GM23338 (cell line): ENCODE data around the gene ATG9B. TPM values are rescaled to one million over a fixed set of nuclear protein-coding genes. Genes with fewer than 3 reads are reported as not detected.
A peak's percentile ranks its signal among the peaks of the same experiment; 100 is the strongest.

Source experiments
- ATAC-seq: fragments of 200-7000 bp; cut with Tn5 transposase; 3 replicates; pipeline ENCODE4 v1.9.1; 2020
- DNase-seq: peaks from one replicate; pipeline ENCODE4 v3.0.0-alpha.2; 2015; ENCODE audit warnings: low spot score
- H2AFZ ChIP-seq: fragments of 200-600 bp; sonication (generic); 2 replicates; pipeline ENCODE4 v1.8.0; 2016; ENCODE audit warnings: antibody characterized with exemption, mild to moderate bottlenecking, moderate library complexity
- H3F3A ChIP-seq: fragments of 200-600 bp; sonication (generic); replicated peaks from 2 replicates; pipeline ENCODE4 v1.8.0; 2017; ENCODE audit warnings: antibody characterized with exemption, mixed run types, low read depth
- H3K27ac ChIP-seq: fragments of 200-600 bp; sonication (generic); 2 replicates; pipeline ENCODE4 v1.6.1; 2016; ENCODE audit warnings: low read depth
- H3K27me3 ChIP-seq: fragments of 200-600 bp; sonication (generic); 2 replicates; pipeline ENCODE4 v1.8.0; 2016; ENCODE audit warnings: mild to moderate bottlenecking, mixed run types, moderate library complexity; ENCODE audit not compliant: insufficient read depth
- H3K36me3 ChIP-seq: fragments of 200-600 bp; sonication (generic); 2 replicates; pipeline ENCODE4 v1.8.0; 2016; ENCODE audit warnings: mild to moderate bottlenecking; ENCODE audit not compliant: insufficient read depth
- H3K4me1 ChIP-seq: fragments of 200-600 bp; sonication (generic); 2 replicates; pipeline ENCODE4 v1.8.0; 2016; ENCODE audit warnings: mild to moderate bottlenecking, moderate library complexity; ENCODE audit not compliant: insufficient read depth
- H3K4me2 ChIP-seq: fragments of 200-600 bp; sonication (generic); 2 replicates; pipeline ENCODE4 v1.7.1; 2017; ENCODE audit warnings: mixed run types
- H3K4me3 ChIP-seq: fragments of 200-600 bp; sonication (generic); 2 replicates; pipeline ENCODE4 v1.6.1; 2016; ENCODE audit warnings: mixed run types
- H3K79me2 ChIP-seq: fragments of 200-600 bp; sonication (generic); replicated peaks from 2 replicates; pipeline ENCODE4 v1.8.0; 2017; ENCODE audit warnings: mild to moderate bottlenecking; ENCODE audit not compliant: insufficient read depth
- H3K9me2 ChIP-seq: fragments of 200-600 bp; sonication (generic); 2 replicates; pipeline ENCODE4 v1.8.0; 2017; ENCODE audit not compliant: insufficient read depth
- H4K20me1 ChIP-seq: fragments of 200-600 bp; sonication (generic); replicated peaks from 2 replicates; pipeline ENCODE4 v1.8.0; 2017; ENCODE audit warnings: mild to moderate bottlenecking; ENCODE audit not compliant: insufficient read depth
- H3K27ac Mint-ChIP-seq: 2 replicates; pipeline ENCODE4 v1.8.0; 2020; ENCODE audit warnings: inconsistent platforms, mild to moderate bottlenecking, moderate library complexity, mixed read lengths
- H3K27me3 Mint-ChIP-seq: 3 replicates; pipeline ENCODE4 v1.8.0; 2022; ENCODE audit warnings: low read depth, mild to moderate bottlenecking, moderate library complexity, mixed read lengths, inconsistent platforms; ENCODE audit not compliant: insufficient read depth, poor library complexity
- H3K36me3 Mint-ChIP-seq: 3 replicates; pipeline ENCODE4 v1.8.0; 2021; ENCODE audit warnings: low read depth, mild to moderate bottlenecking, inconsistent platforms, moderate library complexity, mixed read lengths
- H3K4me1 Mint-ChIP-seq: 3 replicates; pipeline ENCODE4 v1.8.0; 2020; ENCODE audit warnings: mild to moderate bottlenecking, inconsistent platforms, mixed read lengths
- H3K4me3 Mint-ChIP-seq: 3 replicates; pipeline ENCODE4 v1.8.0; 2021; ENCODE audit warnings: moderate library complexity, mild to moderate bottlenecking, inconsistent platforms, mixed read lengths
- H3K9me3 Mint-ChIP-seq: 3 replicates; pipeline ENCODE4 v1.8.0; 2020; ENCODE audit warnings: moderate library complexity, mild to moderate bottlenecking, inconsistent platforms, mixed read lengths
- CTCF ChIP-seq, 2 experiments: fragments of 200-600 bp in 1 of 2; sonication (generic) in 1 of 2; conservative IDR thresholded peaks; 2 replicates each; pipeline versions ENCODE4 v1.5.1 to v1.6.1; 2016 to 2017; ENCODE audit warnings: antibody characterized with exemption in 2 of 2, low read depth in 2 of 2, mild to moderate bottlenecking in 2 of 2, moderate library complexity in 1 of 2
- ETS1 ChIP-seq: IDR thresholded peaks from 2 replicates; pipeline ENCODE4 v1.6.1; 2016; ENCODE audit warnings: antibody characterized with exemption
- EZH2 ChIP-seq: fragments of 200-600 bp; sonication (generic); IDR thresholded peaks from one replicate; pipeline ENCODE4 v1.8.0; 2017; ENCODE audit warnings: antibody characterized with exemption, mild to moderate bottlenecking, low read depth; ENCODE audit not compliant: unreplicated experiment
- EZH2phosphoT487 ChIP-seq: fragments of 200-600 bp; sonication (generic); IDR thresholded peaks from one replicate; pipeline ENCODE4 v1.8.1; 2018; ENCODE audit warnings: antibody characterized with exemption; ENCODE audit not compliant: unreplicated experiment
- POLR2AphosphoS5 ChIP-seq: IDR thresholded peaks from 2 replicates; pipeline ENCODE4 v1.6.1; 2016; ENCODE audit warnings: antibody characterized with exemption, low read depth
- REST ChIP-seq: IDR thresholded peaks from one replicate; pipeline ENCODE4 v1.6.1; 2018; ENCODE audit warnings: antibody characterized with exemption; ENCODE audit not compliant: unreplicated experiment
- ZNF114 ChIP-seq: fragments of 250-450 bp; sonication (Bioruptor Pico); IDR thresholded peaks from 2 replicates; pipeline ENCODE4 v1.5.0; 2020; ENCODE audit warnings: mild to moderate bottlenecking, moderate library complexity
- ZNF331 ChIP-seq: fragments of 250-450 bp; sonication (Bioruptor Pico); IDR thresholded peaks from 2 replicates; pipeline ENCODE4 v1.5.0; 2020; ENCODE audit warnings: low read depth, mild to moderate bottlenecking, moderate library complexity
- polyA plus RNA-seq: library from polyadenylated mRNA; unstranded; fragments of >200 nt; fragmentation: Nextera tagmentation; extraction: Ambion mirVana; gene quantifications from 2 replicates; pipeline ENCODE4 v1.2.1, GENCODE V29; 2016
- total RNA-seq: library from RNA; depleted of rRNA; stranded (reverse); fragments of >200 nt; shearing (Covaris generic); gene quantifications from 2 replicates; pipeline ENCODE4 v1.2.3, GENCODE V29; 2014

The ATG9B gene
- total and polyA plus RNA-seq, 2 experiments from 2014 or later: 1.2 to 3.4 TPM

- H3K9me3 Mint-ChIP-seq: no peaks in the 10 kb centered on the region
- H3K27me3 ChIP-seq: peaks cover 22% of the 10 kb centered on the region
- H3K27ac ChIP-seq: no peak overlapping the region
- no peak for TF ChIP-seq ZNF331 (CRISPR knock-in tag)
- TF ChIP-seq EZH2: no peak
- no peak for TF ChIP-seq EZH2phosphoT487
- peak; percentile 42; the same call in 1 of the 2 replicates for TF ChIP-seq POLR2AphosphoS5
- no peak for TF ChIP-seq REST
- TF ChIP-seq ZNF114 (CRISPR knock-in tag): no peak
- 0 out of 2 replicates have a peak, but pooled peaks have one; percentile 12 for TF ChIP-seq ETS1
- H3K4me3 ChIP-seq: peak overlapping the region; percentile 99
- no peak overlapping the region for H3K27ac Mint-ChIP-seq
- peaks cover 10% of the 10 kb centered on the region for H3F3A ChIP-seq
- no peak overlapping the region for H2AFZ ChIP-seq
- H3K4me3 Mint-ChIP-seq: peak overlapping the region; percentile 86
- H3K4me1 ChIP-seq: peaks cover 30% of the 10 kb centered on the region
- H3K36me3 ChIP-seq: peaks cover 10% of the 10 kb centered on the region
- peaks cover 18% of the 10 kb centered on the region for H3K36me3 Mint-ChIP-seq
- H3K4me1 Mint-ChIP-seq: peaks cover 36% of the 10 kb centered on the region
- DNase-seq: no peak
- H3K9me2 ChIP-seq: no peaks in the 10 kb centered on the region
- H3K79me2 ChIP-seq: peaks cover 11% of the 10 kb centered on the region
- H3K4me2 ChIP-seq: peak overlapping the region; percentile 95
- H3K27me3 Mint-ChIP-seq: peaks cover 37% of the 10 kb centered on the region
- H4K20me1 ChIP-seq: no peaks in the 10 kb centered on the region; the same call in 1 of the 2 replicates
- ATAC-seq: peak; percentile 23; the same call in 2 of the 3 replicates
Observed at GRCh38 chr7:151062111-151062398, 37.8 kb upstream of the ATG9B start.

GRCh38 chr7:151061213-151062110, 37.2 kb upstream of the ATG9B start:
- no peak overlapping the region for H3K27ac ChIP-seq
- peak overlapping the region; percentile 86 for H3K4me3 Mint-ChIP-seq
- peaks cover 16% of the 10 kb centered on the region for H3K36me3 Mint-ChIP-seq
- DNase-seq (no peak), ATAC-seq (no peak)
- no peaks in the 10 kb centered on the region for H3K9me3 Mint-ChIP-seq
- H2AFZ ChIP-seq: no peak overlapping the region
- no peaks in the 10 kb centered on the region; the same call in 1 of the 2 replicates for H4K20me1 ChIP-seq
- H3K27ac Mint-ChIP-seq: no peak overlapping the region
- H3K4me3 ChIP-seq: peak overlapping the region; percentile 99
- H3K79me2 ChIP-seq: peaks cover 11% of the 10 kb centered on the region
- H3K36me3 ChIP-seq: peaks cover 9% of the 10 kb centered on the region
- H3K27me3 ChIP-seq: peaks cover 28% of the 10 kb centered on the region
- peaks cover 41% of the 10 kb centered on the region for H3K4me1 Mint-ChIP-seq
- H3K4me2 ChIP-seq: peak overlapping the region; percentile 95
- peaks cover 43% of the 10 kb centered on the region for H3K27me3 Mint-ChIP-seq
- TF ChIP-seq CTCF (conservative IDR thresholded peaks at IDR 0.05; ENCODE audit: low read depth in 2 of 2): no peak
- peak; percentile 39 for TF ChIP-seq EZH2
- peaks cover 31% of the 10 kb centered on the region for H3K4me1 ChIP-seq
- H3K9me2 ChIP-seq: no peaks in the 10 kb centered on the region
- peaks cover 14% of the 10 kb centered on the region for H3F3A ChIP-seq
